HG02870 (cell line): ENCODE results near the gene KCNQ1OT1.

Experiments used
- ATAC-seq: cut with Tn5 transposase; IDR thresholded peaks from one replicate; pipeline ENCODE4 v1.9.1; 2021; ENCODE audit warnings: mild to moderate bottlenecking, moderate library complexity; ENCODE audit not compliant: unreplicated experiment

The KCNQ1OT1 gene

GRCh38 chr11:2721210-2721916 is 21.6 kb upstream of the KCNQ1OT1 start:
- ATAC-seq = no peak

- ATAC-seq = no peak
Measured at GRCh38 chr11:2719831-2720590, 20.2 kb upstream of the KCNQ1OT1 start.

GRCh38 chr11:2718817-2719438 is 19.1 kb upstream of the KCNQ1OT1 start:
- no peak for ATAC-seq

- no peak for ATAC-seq
Measured at GRCh38 chr11:2717561-2718325, 17.9 kb upstream of the KCNQ1OT1 start.

GRCh38 chr11:2716376-2717095 is 16.7 kb upstream of the KCNQ1OT1 start:
- no peak for ATAC-seq

- no peak for ATAC-seq
Measured at GRCh38 chr11:2715716-2716350, 16.0 kb upstream of the KCNQ1OT1 start.

- no peak for ATAC-seq
Measured at GRCh38 chr11:2714871-2715270, 15.1 kb upstream of the KCNQ1OT1 start.

GRCh38 chr11:2714463-2714800 is 14.6 kb upstream of the KCNQ1OT1 start:
- no peak for ATAC-seq

GRCh38 chr11:2713661-2714462 is 14.1 kb upstream of the KCNQ1OT1 start:
- no peak for ATAC-seq

- no peak for ATAC-seq
Measured at GRCh38 chr11:2713094-2713493, 13.3 kb upstream of the KCNQ1OT1 start.

- ATAC-seq = no peak
Measured at GRCh38 chr11:2711161-2711560, 11.4 kb upstream of the KCNQ1OT1 start.

- ATAC-seq = no peak
Measured at GRCh38 chr11:2709429-2709828, 9.6 kb upstream of the KCNQ1OT1 start.

- no peak for ATAC-seq
Measured at GRCh38 chr11:2708757-2709281, 9.0 kb upstream of the KCNQ1OT1 start.

- no peak for ATAC-seq
Measured at GRCh38 chr11:2708151-2708581, 8.4 kb upstream of the KCNQ1OT1 start.

GRCh38 chr11:2707736-2708135 is 7.9 kb upstream of the KCNQ1OT1 start:
- no peak for ATAC-seq

- ATAC-seq = no peak
Measured at GRCh38 chr11:2706321-2706720, 6.5 kb upstream of the KCNQ1OT1 start.

- ATAC-seq = no peak
Measured at GRCh38 chr11:2704896-2705606, 5.3 kb upstream of the KCNQ1OT1 start.

- no peak for ATAC-seq
Measured at GRCh38 chr11:2704356-2704755, 4.6 kb upstream of the KCNQ1OT1 start.
